Epithelial cell of proximal tubule (primary cell): ENCODE data around the gene ATP11C. TPM values are rescaled to one million over a fixed set of nuclear protein-coding genes. Genes with fewer than 3 reads are reported as not detected.

ENCODE experiments used
- DNase-seq: peaks from one replicate; pipeline ENCODE4 v3.0.0-alpha.2; 2011; ENCODE audit warnings: low read depth
- H3K4me3 ChIP-seq: 2 replicates; pipeline ENCODE4 v1.5.1; 2011; ENCODE audit warnings: low read depth, mild to moderate bottlenecking, low read length
- CTCF ChIP-seq: conservative IDR thresholded peaks from 2 replicates; pipeline ENCODE4 v1.5.1; 2012; ENCODE audit warnings: low read depth, mild to moderate bottlenecking, low read length
- total RNA-seq: library from RNA; depleted of rRNA; stranded (reverse); fragments of >200 nt; gene quantifications from 2 replicates; pipeline ENCODE4 v1.2.3, GENCODE V29; 2015

The ATP11C gene
- total RNA-seq, 1 donor from 2014 or later: 19.4 TPM

- TF ChIP-seq CTCF: no peak
These were observed 120.8 kb downstream of the ATP11C start for GRCh38 chrX:139811942-139812629.

GRCh38 chrX:139804482-139804881 is 128.4 kb downstream of the ATP11C start:
- TF ChIP-seq CTCF: no peak
- no peak overlapping the region for H3K4me3 ChIP-seq
- no peak for DNase-seq

More at GRCh38 chrX:139811942-139812629, 120.8 kb downstream of the ATP11C start:
- DNase-seq: no peak
- no peak overlapping the region for H3K4me3 ChIP-seq

DNA sequence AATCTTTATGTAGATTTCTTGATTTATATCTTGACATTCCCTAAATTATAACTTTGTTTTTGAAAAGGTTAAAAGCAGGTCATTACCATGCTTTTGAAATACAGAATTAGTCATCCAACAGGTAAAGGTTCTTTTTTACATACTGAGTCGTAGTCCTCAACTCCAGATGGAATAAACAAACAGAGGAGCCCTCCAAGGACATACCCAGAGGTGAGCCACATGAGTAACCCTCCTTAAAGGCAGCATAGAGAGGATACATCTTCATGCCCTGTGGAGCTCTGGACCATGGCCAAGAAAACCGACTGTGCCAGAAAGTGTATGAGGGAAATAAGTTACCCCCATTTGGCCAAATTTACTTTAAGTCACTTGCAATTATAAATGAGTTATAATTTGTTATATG is 129.6 kb downstream of the ATP11C start:
- DNase-seq: no peak
- H3K4me3 ChIP-seq: no peak overlapping the region
- no peak for TF ChIP-seq CTCF

DNA sequence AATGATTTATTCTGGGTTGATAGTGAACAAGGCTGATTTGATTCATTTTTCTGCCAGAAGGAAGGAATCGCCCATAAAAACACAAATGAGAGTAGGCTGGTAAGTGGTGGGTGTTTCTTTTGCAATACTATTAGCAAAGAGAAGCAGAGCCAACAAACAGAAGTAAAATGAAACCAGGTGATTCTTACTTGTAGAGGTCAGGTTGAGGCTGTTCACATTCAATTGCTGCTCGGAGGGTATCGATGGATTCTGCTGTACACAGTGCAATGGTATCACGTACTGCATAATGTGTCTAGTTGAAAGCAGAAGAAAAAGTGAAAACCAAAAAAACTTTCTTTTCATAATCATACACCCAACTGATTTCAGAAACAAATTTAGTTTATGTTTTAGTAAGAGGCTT is 130.8 kb downstream of the ATP11C start:
- DNase-seq: no peak
- no peak for TF ChIP-seq CTCF

DNA sequence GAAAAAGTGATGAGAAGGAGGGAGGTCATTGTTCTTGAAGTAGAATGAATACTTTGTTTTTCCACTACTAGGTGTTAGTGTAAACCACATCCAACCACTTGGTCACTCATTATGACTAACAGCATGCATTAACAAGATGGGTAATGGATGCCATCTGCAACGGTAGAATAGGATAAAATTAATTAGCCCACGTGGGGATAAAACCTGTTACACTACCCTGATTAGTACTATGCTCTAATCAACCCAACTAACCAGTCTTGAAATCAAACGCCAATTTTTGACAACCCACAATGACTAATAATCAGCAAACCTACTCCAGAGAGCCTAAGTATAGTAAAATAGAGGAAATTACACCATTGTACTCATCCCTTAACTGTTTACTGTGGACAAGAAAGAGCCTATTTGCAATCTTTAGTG is 131.4 kb downstream of the ATP11C start:
- TF ChIP-seq CTCF: no peak
- no peak overlapping the region for H3K4me3 ChIP-seq
- no peak for DNase-seq

More for the DNA sequence above, 130.8 kb downstream of the ATP11C start:
- no peak overlapping the region for H3K4me3 ChIP-seq

DNA sequence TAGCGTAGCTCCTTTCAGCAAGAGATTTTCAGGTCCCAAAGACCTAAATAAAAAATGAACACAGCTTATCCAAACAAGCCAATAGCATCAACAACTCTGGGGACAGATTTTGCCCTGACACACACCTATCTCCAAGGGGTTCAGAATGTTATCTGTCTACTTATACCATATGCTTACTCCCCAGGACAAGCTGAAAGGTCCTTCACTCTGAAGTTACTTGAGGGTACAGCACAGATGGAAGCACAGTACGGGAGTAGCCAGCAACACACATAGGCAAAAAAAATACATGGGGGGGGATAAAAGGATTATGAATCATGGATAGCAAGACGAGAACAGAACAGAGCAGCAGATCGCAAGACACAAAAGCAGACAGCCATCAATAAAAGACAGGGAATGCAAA is 134.2 kb downstream of the ATP11C start:
- no peak for TF ChIP-seq CTCF
- DNase-seq: no peak

GRCh38 chrX:139795196-139795595 is 137.7 kb downstream of the ATP11C start:
- no peak for DNase-seq
- no peak overlapping the region for H3K4me3 ChIP-seq
- no peak for TF ChIP-seq CTCF

More for the DNA sequence above, 134.2 kb downstream of the ATP11C start:
- no peak overlapping the region for H3K4me3 ChIP-seq
